Activated CD4-positive, alpha-beta T cell treated with anti-CD3 and anti-CD28 coated beads, Interleukin-2, amount 50 U/mL, for 24 hours (primary cell): ENCODE measurements around the gene C7orf57.
"Not testable (repeated sequence)": the region's sequence is repeated elsewhere in the genome, so short reads cannot be mapped to it uniquely, and the experiment has no call there.

Source experiments
- DNase-seq, 2 donors: peaks; one replicate each; pipeline ENCODE4 v3.0.0-alpha.2; 2020; ENCODE audit warnings: low read depth in 1 of 2, low spot score in 1 of 2

Gene C7orf57

GRCh38 chr7:48035301-48035966, at the start of gene C7orf57:
Gene C7orf57, plus strand, starts transcription at chr7:48035543. Its CDS starts 766 bp downstream, at chr7:48036309.
- DNase-seq: peak; percentile 71 to 80

DNA sequence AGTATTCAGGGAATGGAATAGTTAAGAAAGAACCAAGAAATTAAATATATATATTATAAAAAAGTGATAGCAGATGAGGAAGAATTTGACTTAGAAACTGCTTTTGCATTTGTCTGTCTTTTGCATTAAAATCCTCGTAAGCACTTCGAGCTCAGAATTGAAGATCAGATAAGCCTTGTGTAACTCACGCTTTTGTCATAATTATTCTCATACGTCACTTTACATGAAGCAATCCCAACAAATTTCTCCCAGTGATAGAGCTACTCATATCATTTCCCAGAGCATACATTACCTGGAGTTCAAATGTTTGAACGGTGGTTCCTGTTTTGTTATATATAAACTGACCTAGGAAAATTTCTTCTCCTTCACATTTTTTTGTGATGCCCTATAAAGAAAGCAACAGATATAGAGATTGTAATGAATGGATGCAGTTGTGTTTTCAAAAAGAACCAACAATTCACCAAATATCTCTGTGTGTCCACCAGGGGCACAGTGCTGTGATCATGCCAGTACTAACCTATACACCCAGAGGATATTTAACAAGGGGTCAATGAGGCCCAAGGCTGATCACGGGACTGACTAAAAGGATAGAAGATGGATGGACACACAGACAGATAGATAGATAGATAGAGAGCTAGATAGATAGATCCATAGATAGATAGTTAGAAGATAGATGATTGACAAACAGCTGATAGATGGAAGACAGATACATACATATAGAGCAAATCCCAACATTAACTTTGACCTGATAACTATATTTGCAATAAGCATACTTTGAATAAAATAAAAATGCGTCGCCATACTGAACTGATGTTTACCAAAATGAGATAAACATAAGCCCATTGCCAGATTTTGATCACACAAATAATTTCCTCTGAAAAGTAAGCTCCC, 46.6 kb upstream of the C7orf57 start:
- no peak for DNase-seq

- not testable (repeated sequence) for DNase-seq
Measured at GRCh38 chr7:47989607-47990400, 45.5 kb upstream of the C7orf57 start.

GRCh38 chr7:47990592-47990991, 44.8 kb upstream of the C7orf57 start:
- no peak for DNase-seq

DNA sequence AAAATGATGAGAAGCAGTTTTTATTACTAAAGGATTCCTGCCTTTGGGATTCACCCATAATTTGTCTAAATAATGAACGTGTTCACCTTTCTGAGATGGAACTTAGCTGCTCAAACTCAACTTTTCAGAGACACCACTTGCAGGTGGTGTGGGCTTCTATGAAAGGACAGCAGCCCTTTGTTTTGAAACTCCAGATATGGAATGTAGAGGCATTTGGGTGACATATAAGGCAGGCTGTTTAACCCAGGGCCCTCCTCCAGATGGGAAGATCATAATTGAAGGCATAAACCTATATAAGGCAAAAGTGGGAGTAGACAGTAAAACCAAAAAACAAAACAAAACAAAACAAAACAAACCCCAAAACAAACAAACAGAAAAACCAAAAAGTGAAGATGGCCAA, 44.1 kb upstream of the C7orf57 start:
- DNase-seq: no peak

- peak; percentile 49 to 81 for DNase-seq
Measured at GRCh38 chr7:47991741-47992311, 43.5 kb upstream of the C7orf57 start.

- DNase-seq: no peak
Measured at GRCh38 chr7:47992446-47992845, 42.9 kb upstream of the C7orf57 start.

- no peak for DNase-seq
Measured at GRCh38 chr7:47999413-47999812, 35.9 kb upstream of the C7orf57 start.

GRCh38 chr7:48000164-48000563, 35.2 kb upstream of the C7orf57 start:
- not testable (repeated sequence) for DNase-seq

GRCh38 chr7:48004032-48004431, 31.3 kb upstream of the C7orf57 start:
- no peak for DNase-seq

DNA sequence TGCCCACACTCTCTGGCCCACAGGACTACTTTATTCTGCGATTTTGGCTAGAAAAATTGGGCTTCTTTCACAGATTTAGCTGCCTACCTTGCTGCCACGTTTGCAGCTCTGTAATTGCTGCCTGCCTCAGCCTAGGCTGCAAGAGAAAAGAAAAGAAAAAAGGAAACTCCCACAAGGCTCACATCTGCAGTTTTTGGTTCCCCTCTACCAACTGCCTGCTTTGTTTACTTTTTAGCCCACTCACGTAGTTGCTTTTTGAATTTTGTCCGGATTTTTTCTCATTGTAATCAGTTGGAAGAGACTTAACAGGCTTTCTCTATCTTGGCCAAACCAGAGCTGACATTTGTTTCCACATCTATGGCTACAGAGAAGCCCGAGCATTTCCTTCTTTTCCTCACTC, 30.7 kb upstream of the C7orf57 start:
- no peak for DNase-seq

GRCh38 chr7:48006866-48007265, 28.5 kb upstream of the C7orf57 start:
- DNase-seq: no peak

GRCh38 chr7:48009257-48009656, 26.1 kb upstream of the C7orf57 start:
- DNase-seq: no peak

GRCh38 chr7:48009954-48010353, 25.4 kb upstream of the C7orf57 start:
- DNase-seq: no peak

- DNase-seq: no peak
Measured at GRCh38 chr7:48011323-48011722, 24.0 kb upstream of the C7orf57 start.

DNA sequence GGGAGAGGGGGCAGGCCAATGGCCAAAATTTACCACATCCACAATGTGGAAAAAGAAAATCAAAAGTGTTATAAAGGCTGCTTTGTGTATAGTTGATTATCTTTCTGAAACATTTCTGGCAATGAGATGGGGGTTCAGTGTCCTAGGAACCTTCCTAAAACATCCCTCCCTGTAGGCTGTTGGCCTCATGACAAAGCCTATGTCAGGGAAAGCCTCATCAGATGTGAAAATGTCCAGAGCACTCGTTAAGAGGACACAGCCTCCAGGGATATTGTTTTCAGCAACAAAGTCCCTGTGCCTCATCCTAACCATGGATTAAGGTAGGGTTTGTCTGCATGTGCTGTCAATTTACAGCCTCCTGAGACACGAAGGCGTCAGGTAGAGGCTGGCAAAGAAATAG, 23.4 kb upstream of the C7orf57 start:
- no peak for DNase-seq

DNA sequence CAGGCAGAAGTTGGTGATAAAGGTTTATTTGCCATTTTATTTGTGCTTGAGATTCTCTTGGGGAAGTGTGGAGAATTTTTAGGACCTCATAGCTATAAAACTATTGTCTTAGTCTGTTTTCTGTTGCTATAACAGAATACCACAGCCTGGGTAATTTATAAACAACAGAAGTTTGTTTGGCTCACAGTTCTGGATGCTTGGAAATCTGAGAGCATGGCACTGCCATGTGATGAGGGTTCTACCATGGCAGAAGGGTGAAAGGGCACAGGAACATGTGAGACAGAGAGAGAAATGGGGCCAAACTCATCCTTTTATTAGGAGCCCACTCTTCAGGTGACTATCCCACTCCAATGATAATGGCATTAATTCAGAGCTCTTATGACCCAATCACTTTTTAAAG, 18.7 kb upstream of the C7orf57 start:
- DNase-seq: no peak

DNA sequence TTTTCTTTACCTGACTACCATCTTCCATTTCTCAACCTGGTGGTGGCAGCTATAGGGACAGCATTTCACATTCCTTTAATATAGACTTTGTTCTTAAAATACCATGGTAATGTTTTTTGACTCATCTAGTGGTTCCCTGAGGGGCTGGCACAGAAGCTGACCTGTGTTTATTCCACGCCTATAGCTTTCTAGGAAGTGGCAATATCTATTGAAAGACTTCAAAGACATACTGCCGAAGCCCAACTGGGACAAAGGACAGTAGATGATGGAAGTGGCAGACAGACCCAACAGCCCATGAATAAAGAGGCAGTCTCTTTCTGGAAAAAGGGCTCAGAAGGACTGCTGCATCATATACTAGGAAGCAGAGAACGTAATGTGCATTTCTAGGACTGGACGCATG, 17.7 kb upstream of the C7orf57 start:
- DNase-seq: no peak

GRCh38 chr7:48025624-48026023, 9.7 kb upstream of the C7orf57 start:
- DNase-seq: no peak

DNA sequence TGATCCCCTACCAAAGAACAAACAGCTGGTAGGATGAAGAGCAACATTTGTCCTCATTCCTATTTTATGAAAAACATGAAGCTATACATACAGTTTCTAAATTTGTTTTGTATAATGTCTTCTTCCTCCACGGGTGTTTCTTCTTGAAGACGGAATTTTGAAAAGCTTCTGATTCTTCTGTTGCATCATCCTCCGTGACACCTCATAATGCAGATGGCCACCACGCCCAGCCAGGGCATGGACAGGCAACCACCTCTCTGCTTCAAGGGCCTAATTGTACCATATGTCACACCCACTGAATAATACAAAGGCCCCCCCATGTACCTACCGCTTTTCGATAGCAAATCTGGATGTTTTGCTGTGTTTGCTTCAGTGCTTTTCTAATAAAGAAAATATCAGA, 6.4 kb upstream of the C7orf57 start, which contains the start of gene SUN3:
Gene SUN3, minus strand, starts transcription at position 170 of the 400 bp plus-strand sequence. Its CDS starts 169 bp downstream, at position 1.
- DNase-seq: no peak

- no peak for DNase-seq
Measured at GRCh38 chr7:48031111-48031510, 4.2 kb upstream of the C7orf57 start.
